Common myeloid progenitor, CD34-positive (primary cell): ENCODE data around the gene ITPR2.
A peak's percentile ranks its signal among the peaks of the same experiment; 100 is the strongest.

ENCODE experiments used
- CTCF ChIA-PET: fragments of 350-600 bp; sonication (Branson Sonifier 250); formaldehyde crosslinking; loops from one replicate; lab custom pipeline; 2021; ENCODE audit warnings: antibody characterized with exemption; lab: Charles Lee
- POLR2A ChIA-PET: fragments of 350-600 bp; sonication (Branson Sonifier 250); formaldehyde crosslinking; loops from one replicate; lab custom pipeline; 2021; ENCODE audit warnings: antibody characterized with exemption; lab: Charles Lee
- DNase-seq, 3 donors: peaks; one replicate each; pipeline versions ENCODE4 v3.0.0 to v3.0.0-alpha.2; 2013
- H3K27ac ChIP-seq, 2 experiments: 1 replicate in 1 of 2; 2 replicates in 1 of 2; pipeline ENCODE4 v1.7.0; 2013; ENCODE audit warnings: inconsistent platforms in 2 of 2, low read length in 2 of 2, mild to moderate bottlenecking in 2 of 2, low read depth in 1 of 2, moderate library complexity in 1 of 2; ENCODE audit not compliant: severe bottlenecking in 2 of 2, insufficient read depth in 1 of 2, poor library complexity in 1 of 2
- H3K27me3 ChIP-seq, 5 experiments: replicated peaks in 2 of 5; 1 replicate in 3 of 5; 2 replicates in 2 of 5; pipeline versions ENCODE4 v1.6.1 to v1.7.0; 2013; ENCODE audit warnings: low read length in 4 of 5, mild to moderate bottlenecking in 2 of 5, moderate library complexity in 2 of 5, inconsistent platforms in 1 of 5; ENCODE audit not compliant: insufficient read depth in 5 of 5, control insufficient read depth in 4 of 5
- H3K36me3 ChIP-seq, 4 experiments: 1 replicate in 2 of 4; 2 replicates in 2 of 4; pipeline versions ENCODE4 v1.6.1 to v1.7.0; 2013; ENCODE audit warnings: low read length in 3 of 4, control low read depth in 1 of 4, mild to moderate bottlenecking in 1 of 4; ENCODE audit not compliant: control insufficient read depth in 4 of 4, insufficient read depth in 4 of 4
- H3K4me1 ChIP-seq, 4 experiments: 1 replicate in 3 of 4; 2 replicates in 1 of 4; pipeline versions ENCODE4 v1.6.1 to v1.7.1; 2013; ENCODE audit warnings: low read length in 3 of 4, mild to moderate bottlenecking in 3 of 4, control low read depth in 1 of 4, inconsistent platforms in 1 of 4, moderate library complexity in 1 of 4; ENCODE audit not compliant: control insufficient read depth in 4 of 4, insufficient read depth in 4 of 4; ENCODE audit errors: control extremely low read depth in 1 of 4
- H3K4me3 ChIP-seq, 7 experiments: 1 replicate in 4 of 7; 2 replicates in 3 of 7; pipeline versions ENCODE4 v1.5.1 to v1.7.0; 2013; ENCODE audit warnings: mild to moderate bottlenecking in 7 of 7, low read length in 6 of 7, moderate library complexity in 6 of 7, inconsistent platforms in 2 of 7, low read depth in 2 of 7, control low read depth in 1 of 7; ENCODE audit not compliant: insufficient read depth in 4 of 7, control insufficient read depth in 1 of 7; ENCODE audit errors: extremely low read depth in 1 of 7
- H3K9me3 ChIP-seq, 5 experiments: 1 replicate in 4 of 5; 2 replicates in 1 of 5; pipeline versions ENCODE4 v1.6.1 to v1.7.1; 2013; ENCODE audit warnings: low read length in 4 of 5, mild to moderate bottlenecking in 2 of 5, inconsistent platforms in 1 of 5, low read depth in 1 of 5, moderate library complexity in 1 of 5; ENCODE audit not compliant: control insufficient read depth in 4 of 5, insufficient read depth in 2 of 5; ENCODE audit errors: control extremely low read depth in 1 of 5
- WGBS: methylation state at CpG from one replicate; pipeline ENCODE4 v1.1.5; 2013; ENCODE audit not compliant: insufficient coverage; 5-methylcytosine and 5-hydroxymethylcytosine counted together

ITPR2 gene

GRCh38 chr12:26642361-26642760, 190.6 kb downstream of the ITPR2 start:
- Histone ChIP-seq H3K27me3 (no peaks in the 10 kb centered on the region), H3K4me1 (no peaks in the 10 kb centered on the region), H3K4me3 (no peak overlapping the region), H3K36me3 (peaks cover 2 to 17% (median 12%) of the 10 kb centered on the region in 4 experiments), H3K27ac (no peak overlapping the region), H3K9me3 (no peaks in the 10 kb centered on the region)
- DNase-seq, result no peak
- ChIA-PET CTCF (interaction anchor here (1.0 to 1.6 kb wide), 2 partner anchors 10 to 83 kb away, joined by 4 to 6 read pairs; no protein-coding TSS in a partner anchor), POLR2A (no interaction called here)
- no CpG with 5 or more reads among the region's 2 CpGs for WGBS

- ChIA-PET CTCF (no interaction called here), POLR2A (no interaction called here)
- H3K27me3 ChIP-seq, result no peaks in the 10 kb centered on the region
- H3K27ac ChIP-seq, result no peak overlapping the region
- no peak overlapping the region for H3K4me3 ChIP-seq
- H3K9me3 ChIP-seq, result no peaks in the 10 kb centered on the region
- no peaks in the 10 kb centered on the region for H3K4me1 ChIP-seq
- 100% methylated on average over 2 of the region's 2 CpGs for WGBS
- DNase-seq, result no peak
- peaks cover 4% of the 10 kb centered on the region in 4 experiments for H3K36me3 ChIP-seq
These were observed 196.2 kb downstream of the ITPR2 start for GRCh38 chr12:26636710-26637328.

GRCh38 chr12:26633591-26634210, 199.3 kb downstream of the ITPR2 start:
- no peak for DNase-seq
- ChIA-PET CTCF (interaction anchor here (1.5 kb wide), 1 partner anchor 10 kb away, joined by 4 read pairs; no protein-coding TSS in a partner anchor), POLR2A (no interaction called here)
- Histone ChIP-seq H3K36me3 (peaks cover 2 to 16% (median 9%) of the 10 kb centered on the region in 4 experiments), H3K4me1 (no peaks in the 10 kb centered on the region), H3K27ac (no peak overlapping the region), H3K4me3 (no peak overlapping the region), H3K9me3 (no peaks in the 10 kb centered on the region), H3K27me3 (no peaks in the 10 kb centered on the region)
- 100% methylated on average over 3 of the region's 5 CpGs for WGBS

GRCh38 chr12:26632756-26633155, 200.2 kb downstream of the ITPR2 start:
- Histone ChIP-seq H3K4me3 (no peak overlapping the region), H3K27me3 (no peaks in the 10 kb centered on the region), H3K27ac (no peak overlapping the region), H3K4me1 (no peaks in the 10 kb centered on the region), H3K9me3 (no peaks in the 10 kb centered on the region), H3K36me3 (peaks cover 2 to 24% (median 9%) of the 10 kb centered on the region in 4 experiments)
- no peak for DNase-seq
- ChIA-PET CTCF (interaction anchor here (1.5 kb wide), 2 partner anchors 18 to 253 kb away, joined by 3 to 4 read pairs; no protein-coding TSS in a partner anchor), POLR2A (no interaction called here)
- 96% methylated on average over 4 of the region's 6 CpGs for WGBS

GRCh38 chr12:26631846-26632245, 201.1 kb downstream of the ITPR2 start:
- POLR2A ChIA-PET, result no interaction called here
- H3K4me1 ChIP-seq, result no peaks in the 10 kb centered on the region
- H3K9me3 ChIP-seq, result no peaks in the 10 kb centered on the region
- CTCF ChIA-PET, result interaction anchor here (1.5 kb wide), 2 partner anchors 17 to 254 kb away, joined by 3 to 4 read pairs; no protein-coding TSS in a partner anchor
- no peak for DNase-seq
- H3K36me3 ChIP-seq, result peaks cover 2 to 28% (median 13%) of the 10 kb centered on the region in 4 experiments
- 98% methylated on average over 5 of the region's 6 CpGs for WGBS
- no peaks in the 10 kb centered on the region for H3K27me3 ChIP-seq
- no peak overlapping the region for H3K4me3 ChIP-seq
- H3K27ac ChIP-seq, result no peak overlapping the region

- no peaks in the 10 kb centered on the region for H3K27me3 ChIP-seq
- peaks cover 0 to 35% (median 15%) of the 10 kb centered on the region in 4 experiments for H3K36me3 ChIP-seq
- POLR2A ChIA-PET, result no interaction called here
- no peaks in the 10 kb centered on the region for H3K9me3 ChIP-seq
- H3K27ac ChIP-seq, result no peak overlapping the region
- peaks cover 0 to 8% (median 2%) of the 10 kb centered on the region in 4 experiments for H3K4me1 ChIP-seq
- CTCF ChIA-PET, result interaction anchor here (0.9 to 2.7 kb wide), 2 partner anchors 16 to 255 kb away, joined by 3 to 8 read pairs; no protein-coding TSS in a partner anchor
- 100% methylated on average over 6 of the region's 10 CpGs for WGBS
- H3K4me3 ChIP-seq, result no peak overlapping the region
- no peak for DNase-seq
These were observed 202.4 kb downstream of the ITPR2 start for GRCh38 chr12:26630546-26631027.

- H3K4me3 ChIP-seq, result no peak overlapping the region
- WGBS, result 83% methylated on average over 1 of the region's 1 CpG
- CTCF ChIA-PET, result interaction anchor here (0.6 to 2.7 kb wide), 3 partner anchors 10 to 357 kb away, joined by 3 to 8 read pairs (median 4); no protein-coding TSS in a partner anchor
These were observed 203.1 kb downstream of the ITPR2 start for GRCh38 chr12:26629864-26630263.

More at GRCh38 chr12:26629864-26630263, 203.1 kb downstream of the ITPR2 start:
- DNase-seq, result peak in 1 of 3 donors; percentile 5
- Histone ChIP-seq H3K4me1 (peaks cover 0 to 8% (median 2%) of the 10 kb centered on the region in 4 experiments), H3K36me3 (peaks cover 0 to 35% (median 15%) of the 10 kb centered on the region in 4 experiments), H3K27ac (no peak overlapping the region), H3K27me3 (no peaks in the 10 kb centered on the region), H3K9me3 (no peaks in the 10 kb centered on the region)
- POLR2A ChIA-PET, result no interaction called here
